A673 (cell line): ENCODE results near the gene LRP1-AS. TPM values are rescaled to one million over a fixed set of nuclear protein-coding genes. Genes with fewer than 3 reads are reported as not detected.

ENCODE experiments used
- BruUV-seq: library from RNA; stranded (reverse); fragments of 400-500 nt; replicated peaks from 2 replicates; lab custom pipeline; 2021; lab: Mats Ljungman, UMichigan
- CTCF ChIA-PET: fragments of 300-600 bp; sonication (Branson Sonifier 250); formaldehyde crosslinking; loops from one replicate; lab custom pipeline; 2022; ENCODE audit warnings: antibody characterized with exemption; lab: Charles Lee
- POLR2A ChIA-PET: fragments of 300-600 bp; sonication (Branson Sonifier 250); formaldehyde crosslinking; loops from one replicate; lab custom pipeline; 2022; ENCODE audit warnings: antibody characterized with exemption; ENCODE audit not compliant: low non-redundant PET; lab: Charles Lee
- DNase-seq: peaks from one replicate; pipeline ENCODE4 v3.0.0-alpha.2; 2015; ENCODE audit warnings: low spot score
- H3K27ac ChIP-seq: fragments of 200-600 bp; sonication (generic); 2 replicates; pipeline ENCODE4 v1.5.1; 2016; ENCODE audit warnings: mixed run types, low read depth, mild to moderate bottlenecking, mixed read lengths, antibody characterized with exemption, low read length; ENCODE audit not compliant: poor library complexity, severe bottlenecking
- H3K27me3 ChIP-seq: fragments of 200-600 bp; sonication (generic); replicated peaks from 2 replicates; pipeline ENCODE4 v1.6.1; 2017; ENCODE audit warnings: mixed run types, low read depth, mild to moderate bottlenecking, mixed read lengths, antibody characterized with exemption, low read length; ENCODE audit not compliant: insufficient read depth, poor library complexity
- H3K36me3 ChIP-seq: fragments of 200-600 bp; sonication (generic); 2 replicates; pipeline ENCODE4 v1.6.1; 2016; ENCODE audit warnings: mixed run types, mild to moderate bottlenecking, mixed read lengths, antibody characterized with exemption, low read length; ENCODE audit not compliant: insufficient read depth, poor library complexity, severe bottlenecking
- H3K4me1 ChIP-seq: fragments of 200-600 bp; sonication (generic); 2 replicates; pipeline ENCODE4 v1.6.1; 2017; ENCODE audit warnings: mixed run types, mild to moderate bottlenecking, mixed read lengths, antibody characterized with exemption, low read length; ENCODE audit not compliant: insufficient read depth, poor library complexity, severe bottlenecking
- H3K4me3 ChIP-seq: fragments of 200-600 bp; sonication (generic); 2 replicates; pipeline ENCODE4 v1.5.1; 2016; ENCODE audit warnings: low read depth, mixed run types, mild to moderate bottlenecking, mixed read lengths, low read length; ENCODE audit not compliant: poor library complexity, severe bottlenecking
- H3K9me3 ChIP-seq: fragments of 200-600 bp; sonication (generic); 2 replicates; pipeline ENCODE4 v1.6.1; 2016; ENCODE audit warnings: mixed run types, low read depth, mild to moderate bottlenecking, mixed read lengths, antibody characterized with exemption, low read length; ENCODE audit not compliant: poor library complexity, severe bottlenecking
- EZH2 ChIP-seq: fragments of 200-600 bp; sonication (generic); IDR thresholded peaks from 2 replicates; pipeline ENCODE4 v1.6.1; 2017; ENCODE audit warnings: borderline replicate concordance, low read depth, mild to moderate bottlenecking, mixed read lengths, antibody characterized with exemption, low read length; ENCODE audit not compliant: poor library complexity, severe bottlenecking
- intact Hi-C: fragments of 100-400 bp; cut with micrococcal nuclease; formaldehyde crosslinking; loops from one replicate; pipeline ENCODE4 v1.10.0; 2022; ENCODE audit not compliant: unreplicated experiment
- total RNA-seq: library from RNA; stranded (reverse); gene quantifications from 2 replicates; pipeline ENCODE4 v1.2.3, GENCODE V29; 2021
- TF ChIP-seq, protein P1 (sequence below): fragments of 300-800, 200-600 bp; sonication (generic); conservative IDR thresholded peaks from 2 replicates; pipeline ENCODE4 v1.5.1; 2017; ENCODE audit warnings: low read depth, mild to moderate bottlenecking, antibody characterized with exemption, low read length, moderate library complexity, mixed read lengths

The LRP1-AS gene
- total RNA-seq, 1 experiment from 2014 or later, result not detected

DNA sequence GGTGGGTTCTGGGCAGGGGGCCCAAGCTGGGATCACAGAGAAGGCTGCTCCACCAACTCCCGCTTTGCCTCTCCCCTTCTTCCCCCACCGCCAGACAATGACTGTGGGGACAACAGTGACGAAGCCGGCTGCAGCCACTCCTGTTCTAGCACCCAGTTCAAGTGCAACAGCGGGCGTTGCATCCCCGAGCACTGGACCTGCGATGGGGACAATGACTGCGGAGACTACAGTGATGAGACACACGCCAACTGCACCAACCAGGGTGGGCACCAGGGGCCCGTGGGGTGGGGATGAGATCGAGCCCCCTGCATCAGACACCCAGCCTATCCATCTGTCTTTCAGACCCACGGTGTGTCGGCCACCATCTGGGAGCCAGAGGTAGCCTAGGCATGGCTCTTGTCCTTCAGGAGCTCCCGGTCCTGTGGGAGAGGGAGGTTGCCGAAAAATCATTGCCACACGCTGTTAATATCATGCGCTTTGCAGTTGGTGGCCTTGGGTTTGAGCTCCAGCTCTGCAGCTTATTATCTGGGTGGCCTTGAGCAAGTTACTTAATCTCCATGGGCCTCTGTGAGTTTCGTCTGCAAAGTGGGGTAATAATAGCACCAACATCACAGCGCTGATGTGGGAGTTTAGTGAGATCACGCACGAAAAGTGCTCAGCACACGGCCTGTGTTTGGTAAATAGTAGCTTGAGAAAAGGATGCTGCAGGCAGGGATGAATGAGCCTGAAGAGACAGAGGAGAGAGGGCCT, 21.8 kb upstream of the LRP1-AS start:
- DNase-seq, result no peak
- Histone ChIP-seq H3K9me3 (no peaks in the 10 kb centered on the region), H3K4me3 (no peak overlapping the region), H3K27ac (no peak overlapping the region), H3K27me3 (no peaks in the 10 kb centered on the region), H3K36me3 (peaks cover 3% of the 10 kb centered on the region), H3K4me1 (no peaks in the 10 kb centered on the region)
- CTCF ChIA-PET, result interaction anchor here (1.2 kb wide), 1 partner anchor 41 kb away, joined by 3 read pairs; the partner anchor contains the start of gene LRP1
- BruUV-seq, result no TSS peak
- intact Hi-C loops, result no loop called here
- TF ChIP-seq EZH2, result no peak
- TF ChIP-seq, protein P1, sequence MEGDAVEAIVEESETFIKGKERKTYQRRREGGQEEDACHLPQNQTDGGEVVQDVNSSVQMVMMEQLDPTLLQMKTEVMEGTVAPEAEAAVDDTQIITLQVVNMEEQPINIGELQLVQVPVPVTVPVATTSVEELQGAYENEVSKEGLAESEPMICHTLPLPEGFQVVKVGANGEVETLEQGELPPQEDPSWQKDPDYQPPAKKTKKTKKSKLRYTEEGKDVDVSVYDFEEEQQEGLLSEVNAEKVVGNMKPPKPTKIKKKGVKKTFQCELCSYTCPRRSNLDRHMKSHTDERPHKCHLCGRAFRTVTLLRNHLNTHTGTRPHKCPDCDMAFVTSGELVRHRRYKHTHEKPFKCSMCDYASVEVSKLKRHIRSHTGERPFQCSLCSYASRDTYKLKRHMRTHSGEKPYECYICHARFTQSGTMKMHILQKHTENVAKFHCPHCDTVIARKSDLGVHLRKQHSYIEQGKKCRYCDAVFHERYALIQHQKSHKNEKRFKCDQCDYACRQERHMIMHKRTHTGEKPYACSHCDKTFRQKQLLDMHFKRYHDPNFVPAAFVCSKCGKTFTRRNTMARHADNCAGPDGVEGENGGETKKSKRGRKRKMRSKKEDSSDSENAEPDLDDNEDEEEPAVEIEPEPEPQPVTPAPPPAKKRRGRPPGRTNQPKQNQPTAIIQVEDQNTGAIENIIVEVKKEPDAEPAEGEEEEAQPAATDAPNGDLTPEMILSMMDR, result no peak
- POLR2A ChIA-PET, result no interaction called here

DNA sequence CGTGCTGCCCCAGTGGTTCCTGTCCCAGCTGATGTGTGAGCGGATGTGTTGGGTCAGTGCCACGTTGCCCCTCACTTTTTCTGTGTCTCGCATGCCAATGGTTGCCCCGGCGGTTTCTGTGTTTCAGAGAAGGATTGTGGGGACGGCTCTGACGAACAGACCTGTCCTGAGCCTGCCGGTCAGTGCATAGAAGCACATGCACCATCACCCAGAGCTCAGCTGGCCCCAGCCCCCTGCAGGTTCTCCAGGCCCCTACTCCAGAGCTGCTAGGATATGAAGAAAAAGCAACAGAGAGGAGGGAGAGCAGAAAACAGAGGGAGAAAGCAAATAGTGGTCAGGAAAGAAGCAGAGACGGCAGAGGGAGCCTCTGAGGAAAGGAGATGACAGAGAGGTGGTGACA, 20.6 kb upstream of the LRP1-AS start:
- ChIA-PET POLR2A (interaction anchor here (0.6 kb wide), 1 partner anchor 14 kb away, joined by 6 read pairs; no protein-coding TSS in a partner anchor), CTCF (interaction anchor here (1.2 kb wide), 1 partner anchor 40 kb away, joined by 3 read pairs; the partner anchor contains the start of gene LRP1)
- no peak overlapping the region for H3K4me3 ChIP-seq
- intact Hi-C loops, result no loop called here
- BruUV-seq, result no TSS peak
- H3K9me3 ChIP-seq, result no peaks in the 10 kb centered on the region
- H3K27ac ChIP-seq, result no peak overlapping the region
- no peaks in the 10 kb centered on the region for H3K4me1 ChIP-seq
- TF ChIP-seq, protein P1, result no peak
- no peak for TF ChIP-seq EZH2
- peaks cover 3% of the 10 kb centered on the region for H3K36me3 ChIP-seq
- DNase-seq, result no peak
- H3K27me3 ChIP-seq, result no peaks in the 10 kb centered on the region

DNA sequence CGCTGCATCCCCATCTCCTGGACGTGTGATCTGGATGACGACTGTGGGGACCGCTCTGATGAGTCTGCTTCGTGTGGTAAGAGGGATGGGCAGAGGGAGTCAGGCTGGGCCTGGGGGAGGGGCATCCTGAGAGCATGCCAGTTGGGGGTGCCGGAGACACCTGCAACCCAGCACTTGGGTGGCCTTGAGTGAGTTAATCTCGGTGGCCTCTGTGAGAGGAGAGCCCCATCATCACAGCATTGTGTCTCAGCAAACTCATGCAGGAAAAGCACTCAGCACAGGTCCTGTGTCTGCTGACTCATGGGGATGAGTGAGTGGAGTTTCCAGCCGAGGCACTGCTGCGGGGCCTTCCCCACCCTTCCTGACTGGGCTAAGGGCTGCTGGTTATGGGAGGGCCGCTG, 19.6 kb upstream of the LRP1-AS start:
- CTCF ChIA-PET, result no interaction called here
- no peaks in the 10 kb centered on the region for H3K4me1 ChIP-seq
- no peaks in the 10 kb centered on the region for H3K27me3 ChIP-seq
- no TSS peak for BruUV-seq
- TF ChIP-seq, protein P1, result no peak
- no peak for TF ChIP-seq EZH2
- no peak for DNase-seq
- POLR2A ChIA-PET, result no interaction called here
- H3K27ac ChIP-seq, result no peak overlapping the region
- no peaks in the 10 kb centered on the region for H3K9me3 ChIP-seq
- H3K4me3 ChIP-seq, result no peak overlapping the region
- peaks cover 3% of the 10 kb centered on the region for H3K36me3 ChIP-seq
- intact Hi-C loops, result no loop called here
